HFF-Myc (cell line): ENCODE data around the gene SERPINA9.

ENCODE experiments used
- DNase-seq: peaks from one replicate; pipeline ENCODE4 v3.0.0-alpha.2; 2011; ENCODE audit warnings: low read depth; ENCODE audit errors: extremely low read depth
- H3K4me3 ChIP-seq: replicated peaks from 2 replicates; pipeline ENCODE4 v1.5.1; 2011; ENCODE audit warnings: low read depth, mild to moderate bottlenecking, control low read depth, low read length
- TF ChIP-seq, protein P1 (sequence below): IDR thresholded peaks from 2 replicates; pipeline ENCODE4 v1.5.1; 2012; ENCODE audit warnings: mild to moderate bottlenecking, low read depth, low read length, control low read depth; ENCODE audit errors: missing control alignments

The SERPINA9 gene

DNA sequence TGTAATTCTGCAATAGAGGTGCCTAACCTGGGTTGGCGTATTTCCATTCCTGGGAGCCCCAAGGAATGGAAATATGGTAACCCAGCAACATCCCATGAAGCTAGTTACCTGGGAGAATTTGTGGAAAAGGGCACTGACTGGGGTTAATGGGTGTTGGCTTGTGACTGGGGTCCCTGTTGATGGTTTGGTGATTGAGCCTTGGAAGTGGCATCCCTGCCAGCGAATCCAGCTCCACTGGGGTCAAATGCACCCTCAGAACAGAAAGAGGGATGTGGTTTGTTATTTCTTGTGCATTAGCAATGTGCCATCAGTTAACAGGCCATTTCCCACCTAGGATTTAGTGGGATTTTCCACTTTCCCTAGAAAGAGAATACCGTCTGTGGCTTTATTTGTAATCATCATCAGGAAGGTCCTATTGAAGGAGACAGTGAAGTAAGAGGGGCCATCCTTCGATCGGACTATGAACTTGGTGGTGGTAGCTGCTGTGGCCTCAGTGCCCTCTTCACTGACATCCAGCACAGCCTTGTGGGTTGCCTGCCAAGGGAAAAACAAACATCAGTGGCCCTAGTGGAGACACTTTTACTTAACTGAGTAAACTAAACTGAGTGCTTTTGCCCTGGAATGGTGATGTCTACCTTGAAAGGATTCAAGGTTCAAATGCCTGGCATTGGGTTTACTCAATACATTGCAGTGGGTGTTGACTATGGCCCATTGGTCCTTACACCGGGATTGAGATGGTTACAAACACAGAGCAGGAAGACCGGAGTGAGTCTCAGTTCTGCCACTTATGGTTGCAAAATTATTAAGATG is 13.0 kb downstream of the SERPINA9 start:
- DNase-seq = no peak
- no peak overlapping the region for H3K4me3 ChIP-seq
- TF ChIP-seq, protein P1, sequence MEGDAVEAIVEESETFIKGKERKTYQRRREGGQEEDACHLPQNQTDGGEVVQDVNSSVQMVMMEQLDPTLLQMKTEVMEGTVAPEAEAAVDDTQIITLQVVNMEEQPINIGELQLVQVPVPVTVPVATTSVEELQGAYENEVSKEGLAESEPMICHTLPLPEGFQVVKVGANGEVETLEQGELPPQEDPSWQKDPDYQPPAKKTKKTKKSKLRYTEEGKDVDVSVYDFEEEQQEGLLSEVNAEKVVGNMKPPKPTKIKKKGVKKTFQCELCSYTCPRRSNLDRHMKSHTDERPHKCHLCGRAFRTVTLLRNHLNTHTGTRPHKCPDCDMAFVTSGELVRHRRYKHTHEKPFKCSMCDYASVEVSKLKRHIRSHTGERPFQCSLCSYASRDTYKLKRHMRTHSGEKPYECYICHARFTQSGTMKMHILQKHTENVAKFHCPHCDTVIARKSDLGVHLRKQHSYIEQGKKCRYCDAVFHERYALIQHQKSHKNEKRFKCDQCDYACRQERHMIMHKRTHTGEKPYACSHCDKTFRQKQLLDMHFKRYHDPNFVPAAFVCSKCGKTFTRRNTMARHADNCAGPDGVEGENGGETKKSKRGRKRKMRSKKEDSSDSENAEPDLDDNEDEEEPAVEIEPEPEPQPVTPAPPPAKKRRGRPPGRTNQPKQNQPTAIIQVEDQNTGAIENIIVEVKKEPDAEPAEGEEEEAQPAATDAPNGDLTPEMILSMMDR = no peak

DNA sequence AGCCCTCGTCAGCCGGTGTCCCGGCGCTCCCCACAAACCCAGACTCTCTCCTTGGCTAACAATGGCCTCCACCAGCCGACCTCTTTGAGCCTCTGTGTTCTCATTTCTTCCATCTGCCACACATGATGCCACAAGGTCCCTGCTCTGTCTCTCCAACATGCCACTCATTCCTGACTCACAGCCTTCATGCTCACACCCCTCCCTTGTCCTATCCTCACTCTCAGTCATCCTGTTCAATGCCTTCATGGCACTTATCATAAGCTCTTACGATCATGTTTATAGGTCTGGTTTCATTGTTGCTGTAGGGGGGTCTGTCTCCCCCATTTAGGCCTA is 13.8 kb downstream of the SERPINA9 start:
- TF ChIP-seq, protein P1 = no peak
- no peak for DNase-seq

DNA sequence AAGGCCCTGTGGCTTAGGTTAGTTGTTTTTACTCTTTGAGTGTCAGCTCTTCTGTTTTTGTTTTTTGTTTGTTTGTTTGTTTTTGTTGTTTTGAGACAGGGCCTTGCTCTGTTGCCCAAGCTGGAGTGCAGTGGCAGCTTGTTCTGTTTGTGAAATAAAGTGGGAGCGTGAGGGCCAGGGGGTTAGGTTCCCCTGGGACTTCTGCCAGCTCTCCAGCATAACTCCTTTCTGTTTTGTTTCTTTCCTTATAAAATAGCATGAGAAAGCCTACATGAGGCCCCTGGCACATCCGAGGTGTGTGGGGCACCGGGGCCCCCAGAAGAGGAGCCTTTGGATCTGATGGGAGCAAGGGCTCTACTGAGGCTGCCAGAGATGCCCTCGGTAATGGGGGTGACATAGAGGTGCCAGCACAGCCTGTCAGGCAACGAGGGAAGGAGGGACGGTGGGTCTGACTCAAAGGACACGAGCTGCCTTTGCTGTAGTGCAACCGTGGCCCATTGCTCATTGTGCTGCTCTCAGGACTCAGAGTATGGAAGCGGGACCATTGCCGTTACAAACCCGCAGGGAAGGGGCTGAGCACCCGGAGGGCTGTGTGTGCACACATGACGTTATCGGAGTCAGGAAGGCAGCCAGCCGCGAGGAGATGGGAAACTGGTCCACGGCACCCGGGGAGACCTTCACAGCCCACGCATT is 14.3 kb downstream of the SERPINA9 start:
- no peak for DNase-seq
- H3K4me3 ChIP-seq = no peak overlapping the region
- TF ChIP-seq, protein P1 = no peak

More for the DNA sequence above, 13.8 kb downstream of the SERPINA9 start:
- H3K4me3 ChIP-seq = no peak overlapping the region

DNA sequence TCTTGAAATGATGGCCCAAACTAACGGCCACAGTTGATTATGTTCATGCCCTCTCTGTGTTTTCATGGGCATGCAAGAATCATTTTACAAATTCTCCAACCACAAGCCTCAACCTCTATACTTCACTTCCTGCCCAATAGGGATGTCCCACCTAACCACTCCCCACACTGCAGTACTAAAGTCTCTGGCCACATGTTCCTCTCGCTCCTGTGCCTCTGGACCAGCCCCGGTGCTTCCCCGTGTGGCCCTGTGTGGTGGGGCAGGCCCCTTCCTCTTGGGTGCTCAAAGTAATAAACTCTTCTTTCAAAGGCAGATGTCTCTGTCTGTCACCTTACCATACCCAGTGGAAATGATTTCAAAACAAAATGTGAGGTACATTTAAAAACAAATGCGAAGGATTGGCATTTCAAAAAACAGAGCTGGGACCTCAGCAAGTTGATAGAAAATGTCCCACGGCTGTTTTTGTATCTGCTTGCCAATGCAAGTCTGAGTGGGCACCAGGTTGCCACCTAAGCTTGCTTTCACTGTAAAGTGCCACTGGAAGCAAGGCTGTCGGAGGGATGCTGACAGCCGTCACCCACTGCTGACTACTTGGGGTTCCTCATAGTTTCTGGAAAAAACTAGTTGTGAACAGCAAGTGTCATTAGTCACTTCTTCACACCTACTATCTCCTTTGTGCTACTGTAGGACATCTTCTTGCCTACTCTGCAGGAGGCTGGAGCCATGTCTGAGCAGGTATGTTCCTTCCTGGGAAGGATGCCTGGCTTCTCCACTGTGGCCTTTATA is 15.2 kb downstream of the SERPINA9 start:
- no peak overlapping the region for H3K4me3 ChIP-seq
- DNase-seq = no peak
- TF ChIP-seq, protein P1 = no peak

DNA sequence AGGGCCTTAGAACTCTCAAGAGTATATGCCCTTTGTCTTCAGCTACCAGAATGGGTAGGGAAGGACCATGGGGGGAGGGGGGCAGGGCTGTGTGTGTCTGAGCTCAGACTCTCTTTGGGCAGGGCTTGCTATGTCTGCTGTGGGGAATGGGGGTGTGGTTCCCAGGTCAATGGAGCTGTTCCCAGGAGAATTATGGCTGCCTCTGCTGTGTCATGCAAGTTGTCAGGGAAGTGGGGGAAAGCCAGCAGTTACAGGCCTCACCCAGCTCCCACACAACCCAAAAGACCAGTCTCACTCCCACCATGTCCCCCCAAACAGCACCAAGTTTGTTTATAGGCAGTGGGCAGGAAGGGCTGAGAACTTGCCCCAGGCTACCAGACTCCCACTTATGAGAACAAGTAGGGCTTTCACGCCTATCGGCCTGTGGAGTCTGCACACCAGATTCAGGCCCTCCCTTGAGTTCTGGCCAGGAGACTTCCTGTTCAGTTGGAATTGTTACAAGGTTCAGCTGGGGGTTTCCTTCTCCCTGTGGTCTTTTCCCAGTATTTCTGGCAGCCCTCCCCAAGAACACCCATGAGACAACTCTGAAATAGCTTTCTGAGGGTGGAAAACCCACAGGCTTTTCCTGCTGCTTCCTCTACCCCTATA is 17.3 kb downstream of the SERPINA9 start:
- H3K4me3 ChIP-seq = no peak overlapping the region
- no peak for DNase-seq
- TF ChIP-seq, protein P1 = no peak

DNA sequence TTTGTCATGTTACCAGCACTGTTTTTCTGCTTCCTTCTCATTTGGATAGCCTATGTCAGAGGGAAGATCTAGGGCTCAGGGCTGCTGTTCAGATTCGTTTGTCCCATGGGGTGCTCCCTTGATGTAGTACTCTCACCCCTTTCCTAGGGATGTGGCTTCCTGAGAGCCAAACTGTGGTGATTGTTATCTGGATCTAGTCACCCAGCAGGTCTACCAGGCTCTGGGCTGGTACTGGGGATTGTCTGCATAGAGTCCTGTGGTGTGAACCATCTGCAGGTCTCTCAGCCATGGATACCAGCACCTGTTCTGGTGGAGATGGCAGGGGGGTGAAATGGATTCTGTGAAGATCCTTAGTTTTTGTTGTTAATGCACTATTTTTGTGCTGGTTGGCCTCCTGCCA is 17.9 kb downstream of the SERPINA9 start:
- H3K4me3 ChIP-seq = no peak overlapping the region
- TF ChIP-seq, protein P1 = no peak
- no peak for DNase-seq
